Dendritic cell treated with granulocyte-macrophage colony-stimulating factor and Interleukin-4, amounts not matched to agents 40 ng/mL and 50 ng/mL, for 4 days (primary cell): Measurements from ENCODE around the gene KIF13A.
"Not testable (repeated sequence)": the region's sequence is repeated elsewhere in the genome, so short reads cannot be mapped to it uniquely, and the experiment has no call there.

Experiments used
- H3K27ac Mint-ChIP-seq: one replicate; pipeline ENCODE4 v1.8.0; 2022; ENCODE audit warnings: mild to moderate bottlenecking, mixed read lengths
- H3K27me3 Mint-ChIP-seq: one replicate; pipeline ENCODE4 v1.8.0; 2022; ENCODE audit warnings: mild to moderate bottlenecking, mixed read lengths
- H3K36me3 Mint-ChIP-seq: one replicate; pipeline ENCODE4 v1.8.0; 2022; ENCODE audit warnings: low read depth, mixed read lengths
- H3K4me1 Mint-ChIP-seq: one replicate; pipeline ENCODE4 v1.8.0; 2022; ENCODE audit warnings: low read depth, mixed read lengths
- H3K4me3 Mint-ChIP-seq: one replicate; pipeline ENCODE4 v1.8.0; 2022; ENCODE audit warnings: mild to moderate bottlenecking, moderate library complexity, mixed read lengths
- H3K9me3 Mint-ChIP-seq: one replicate; pipeline ENCODE4 v1.8.0; 2022; ENCODE audit warnings: mixed read lengths
- intact Hi-C: fragments of 100-400 bp; cut with micrococcal nuclease; formaldehyde crosslinking; loops from one replicate; pipeline ENCODE4 v1.15.0; 2022

Gene KIF13A

GRCh38 chr6:17987697-17988421 lies 424 bp upstream of the KIF13A start:
- peaks cover 9% of the 10 kb centered on the region for H3K36me3 Mint-ChIP-seq
- intact Hi-C loops: loop anchor here (1.0 to 10.0 kb wide), 3 partner anchors 53 to 134 kb away; partner anchors contain the start of gene NHLRC1
- H3K27me3 Mint-ChIP-seq: peaks cover 3% of the 10 kb centered on the region
- H3K4me3 Mint-ChIP-seq: peak overlapping the region; percentile 85
- peaks cover 59% of the 10 kb centered on the region for H3K4me1 Mint-ChIP-seq
- H3K27ac Mint-ChIP-seq: peak overlapping the region; percentile 87
- H3K9me3 Mint-ChIP-seq: no peaks in the 10 kb centered on the region

GRCh38 chr6:17986656-17987446 lies 584 bp downstream of the KIF13A start:
- Mint-ChIP-seq H3K4me3 (peak overlapping the region; percentile 88), H3K36me3 (peaks cover 9% of the 10 kb centered on the region), H3K27me3 (peaks cover 3% of the 10 kb centered on the region), H3K27ac (peak overlapping the region; percentile 85), H3K4me1 (peaks cover 56% of the 10 kb centered on the region), H3K9me3 (no peaks in the 10 kb centered on the region)
- intact Hi-C loops: loop anchor here (1.0 to 10.0 kb wide), 3 partner anchors 52 to 135 kb away; partner anchors contain the start of gene NHLRC1

GRCh38 chr6:17985934-17986655 lies 1.3 kb downstream of the KIF13A start:
- Mint-ChIP-seq H3K27ac (peak overlapping the region; percentile 85), H3K27me3 (no peaks in the 10 kb centered on the region), H3K4me3 (peak overlapping the region; percentile 88), H3K9me3 (no peaks in the 10 kb centered on the region), H3K4me1 (peaks cover 50% of the 10 kb centered on the region), H3K36me3 (peaks cover 9% of the 10 kb centered on the region)
- intact Hi-C loops: loop anchor here (5.0 to 10.0 kb wide), 2 partner anchors 51 to 104 kb away; no protein-coding TSS in a partner anchor

- Mint-ChIP-seq H3K27ac (no peak overlapping the region), H3K4me1 (peaks cover 54% of the 10 kb centered on the region), H3K9me3 (no peaks in the 10 kb centered on the region), H3K36me3 (peaks cover 17% of the 10 kb centered on the region), H3K4me3 (no peak overlapping the region), H3K27me3 (no peaks in the 10 kb centered on the region)
- intact Hi-C loops: loop anchor here (5.0 to 10.0 kb wide), 2 partner anchors 50 to 103 kb away; no protein-coding TSS in a partner anchor
Observed at GRCh38 chr6:17984812-17985670, 2.4 kb downstream of the KIF13A start.

- H3K27ac Mint-ChIP-seq: no peak overlapping the region
- H3K36me3 Mint-ChIP-seq: peaks cover 23% of the 10 kb centered on the region
- intact Hi-C loops: loop anchor here (10.0 kb wide), 1 partner anchor 50 kb away; no protein-coding TSS in a partner anchor
- no peaks in the 10 kb centered on the region for H3K9me3 Mint-ChIP-seq
- no peak overlapping the region for H3K4me3 Mint-ChIP-seq
- H3K4me1 Mint-ChIP-seq: peaks cover 58% of the 10 kb centered on the region
- H3K27me3 Mint-ChIP-seq: no peaks in the 10 kb centered on the region
Observed at GRCh38 chr6:17984399-17984798, 3.0 kb downstream of the KIF13A start.

GRCh38 chr6:17983730-17984129 lies 3.7 kb downstream of the KIF13A start:
- peaks cover 52% of the 10 kb centered on the region for H3K4me1 Mint-ChIP-seq
- no peaks in the 10 kb centered on the region for H3K27me3 Mint-ChIP-seq
- H3K9me3 Mint-ChIP-seq: no peaks in the 10 kb centered on the region
- H3K27ac Mint-ChIP-seq: no peak overlapping the region
- intact Hi-C loops: loop anchor here (10.0 kb wide), 1 partner anchor 49 kb away; no protein-coding TSS in a partner anchor
- H3K4me3 Mint-ChIP-seq: no peak overlapping the region
- peaks cover 25% of the 10 kb centered on the region for H3K36me3 Mint-ChIP-seq

GRCh38 chr6:17980329-17980728 lies 7.1 kb downstream of the KIF13A start:
- Mint-ChIP-seq H3K27me3 (no peaks in the 10 kb centered on the region), H3K36me3 (peaks cover 38% of the 10 kb centered on the region), H3K4me1 (peaks cover 33% of the 10 kb centered on the region), H3K4me3 (no peak overlapping the region), H3K9me3 (no peaks in the 10 kb centered on the region), H3K27ac (peak overlapping the region; percentile 4)
- intact Hi-C loops: loop anchor here (10.0 kb wide), 1 partner anchor 46 kb away; no protein-coding TSS in a partner anchor

- peaks cover 38% of the 10 kb centered on the region for H3K36me3 Mint-ChIP-seq
- no peaks in the 10 kb centered on the region for H3K27me3 Mint-ChIP-seq
- no peaks in the 10 kb centered on the region for H3K9me3 Mint-ChIP-seq
- H3K4me1 Mint-ChIP-seq: peaks cover 25% of the 10 kb centered on the region
- H3K4me3 Mint-ChIP-seq: no peak overlapping the region
- intact Hi-C loops: no loop called here
- H3K27ac Mint-ChIP-seq: peak overlapping the region; percentile 60
Observed at GRCh38 chr6:17979479-17979878, 8.0 kb downstream of the KIF13A start.

- Mint-ChIP-seq H3K36me3 (peaks cover 30% of the 10 kb centered on the region), H3K4me1 (peaks cover 37% of the 10 kb centered on the region)
- H3K27ac Mint-ChIP-seq, H3K4me3 Mint-ChIP-seq, H3K9me3 Mint-ChIP-seq, intact Hi-C loops, H3K27me3 Mint-ChIP-seq: not testable (repeated sequence)
Observed at GRCh38 chr6:17976258-17976657, 11.2 kb downstream of the KIF13A start.

GRCh38 chr6:17974570-17975368 lies 12.7 kb downstream of the KIF13A start:
- H3K4me1 Mint-ChIP-seq: peaks cover 27% of the 10 kb centered on the region
- no peak overlapping the region for H3K27ac Mint-ChIP-seq
- no peaks in the 10 kb centered on the region for H3K9me3 Mint-ChIP-seq
- no peaks in the 10 kb centered on the region for H3K27me3 Mint-ChIP-seq
- peaks cover 19% of the 10 kb centered on the region for H3K36me3 Mint-ChIP-seq
- H3K4me3 Mint-ChIP-seq: no peak overlapping the region
- intact Hi-C loops: no loop called here

- Mint-ChIP-seq H3K36me3 (peaks cover 13% of the 10 kb centered on the region), H3K9me3 (no peaks in the 10 kb centered on the region), H3K27ac (peak overlapping the region; percentile 21), H3K4me3 (no peak overlapping the region), H3K27me3 (no peaks in the 10 kb centered on the region), H3K4me1 (peaks cover 33% of the 10 kb centered on the region)
- intact Hi-C loops: no loop called here
Observed at GRCh38 chr6:17972978-17973622, 14.3 kb downstream of the KIF13A start.
